ENCODE measurements around the gene GSTCD.

The GSTCD gene

DNA sequence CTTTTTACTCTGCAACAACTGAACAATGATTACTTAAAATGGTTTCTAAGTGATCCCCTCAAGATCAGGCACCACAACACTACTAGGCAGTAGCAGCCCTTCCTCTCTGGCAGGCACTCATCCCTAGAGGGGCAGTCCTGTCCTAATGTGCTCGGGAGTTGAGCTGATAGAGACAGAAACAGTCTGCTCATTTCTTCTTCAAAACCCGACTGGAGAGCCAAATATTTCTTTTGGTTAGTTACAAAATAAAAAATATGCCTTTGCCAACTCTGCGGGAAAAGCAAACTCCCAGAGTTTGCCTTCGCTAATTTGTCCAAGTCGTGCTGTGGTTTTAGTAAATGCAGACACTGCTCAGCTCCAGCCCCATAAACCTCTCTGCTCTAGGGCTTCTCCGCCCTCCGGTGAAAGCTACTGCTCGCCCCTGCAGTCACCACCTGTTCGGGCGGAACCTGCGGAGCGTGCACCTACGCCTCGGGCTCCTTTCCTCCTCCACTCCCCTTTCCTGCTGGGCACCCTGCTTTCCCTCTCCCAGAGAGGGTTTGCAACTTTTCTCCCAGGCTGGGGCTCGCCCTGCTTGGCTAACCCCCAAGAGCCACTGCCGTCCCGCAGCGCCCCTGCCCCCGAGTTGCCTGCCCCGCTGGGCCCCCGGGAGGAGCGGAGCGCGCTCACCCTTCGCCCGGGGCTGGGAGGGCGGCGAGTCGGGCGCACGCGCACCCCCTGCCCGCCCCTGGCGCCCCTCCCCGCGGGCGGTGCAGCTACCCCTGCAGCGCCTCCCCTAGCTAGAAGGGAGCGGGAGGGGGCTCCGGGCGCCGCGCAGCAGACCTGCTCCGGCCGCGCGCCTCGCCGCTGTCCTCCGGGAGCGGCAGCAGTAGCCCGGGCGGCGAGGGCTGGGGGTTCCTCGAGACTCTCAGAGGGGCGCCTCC, 186.3 kb downstream of the GSTCD start, which contains the start of gene NPNT:
TSS of gene NPNT (plus strand) at position 812 of the 923 bp plus-strand sequence. CDS start 182 bp downstream, outside the sequence.
- FAIRE-seq = no peak

DNA sequence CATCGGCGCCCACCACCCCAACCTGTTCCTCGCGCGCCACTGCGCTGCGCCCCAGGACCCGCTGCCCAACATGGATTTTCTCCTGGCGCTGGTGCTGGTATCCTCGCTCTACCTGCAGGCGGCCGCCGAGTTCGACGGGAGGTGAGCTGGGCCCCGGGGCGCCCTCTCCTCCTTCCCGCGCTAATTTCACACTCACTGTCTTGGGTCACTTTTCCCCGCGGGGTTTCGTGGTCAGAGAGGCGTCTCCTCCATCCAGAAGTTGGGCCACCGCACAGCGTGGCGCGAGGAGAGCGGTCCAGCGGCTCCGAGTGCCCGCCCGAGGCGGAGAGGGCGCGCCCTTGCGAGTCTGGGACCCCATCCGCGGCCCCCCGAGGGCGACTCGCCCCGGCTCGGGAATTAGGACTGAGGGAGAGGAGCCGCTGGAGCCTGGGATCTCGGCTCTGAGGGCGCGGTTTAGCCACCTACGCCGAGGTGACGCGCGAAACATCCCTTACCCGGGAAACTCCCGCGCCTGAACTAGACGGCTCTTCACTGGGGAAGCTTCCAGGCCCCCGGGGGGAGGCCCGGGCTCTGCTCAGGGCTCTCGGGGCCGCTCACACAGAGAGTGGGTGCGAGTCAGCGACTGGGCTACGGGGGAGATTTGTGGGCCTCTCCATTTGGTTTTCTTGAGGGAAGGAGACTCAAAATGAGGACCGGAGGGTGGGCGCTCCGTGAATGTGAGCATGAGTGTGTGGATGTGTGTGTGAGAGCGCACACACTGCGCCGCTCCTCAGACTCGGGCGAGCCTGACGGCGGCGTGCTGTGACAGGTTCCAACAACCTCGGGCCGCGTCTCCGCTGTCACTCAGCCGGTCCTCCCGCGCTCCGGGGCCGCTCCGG, 187.2 kb downstream of the GSTCD start:
- FAIRE-seq = no peak

DNA sequence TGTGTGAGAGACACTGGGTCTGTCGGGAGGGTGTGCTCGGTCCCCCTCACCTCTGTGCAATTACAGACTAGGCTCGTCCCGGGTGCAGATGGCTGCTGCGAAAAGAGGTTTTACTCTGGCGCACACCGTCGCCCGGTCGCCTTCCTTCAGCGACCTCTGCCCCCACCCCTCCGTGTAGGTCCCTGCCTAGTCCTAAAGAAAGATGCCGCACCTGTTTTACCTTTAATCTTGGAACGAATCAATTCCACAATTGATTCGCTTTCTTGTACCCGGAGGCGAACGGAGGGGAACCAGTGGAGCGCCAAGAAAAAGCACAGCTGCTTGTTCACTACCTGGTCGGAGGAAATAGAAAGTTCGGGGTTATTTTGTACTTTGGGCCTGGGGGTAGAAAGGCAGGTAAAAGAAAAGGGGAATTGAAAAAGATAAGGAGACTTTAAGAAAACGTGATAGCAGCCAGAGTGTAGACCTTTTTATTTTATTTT, 187.9 kb downstream of the GSTCD start:
- FAIRE-seq = no peak

Data from A204.1 (cell line).